Measurements from ENCODE around the gene MAMDC4.

- no peak for TF ChIP-seq CTCF (optimal IDR thresholded peaks at IDR 0.05 in 1 of 3, IDR thresholded peaks at IDR 0.05 in 1 of 3, conservative IDR thresholded peaks at IDR 0.05 in 1 of 3; ENCODE audit: extremely low read depth in 1 of 3, insufficient read depth in 2 of 3, low read length in 3 of 3)
- no peak for TF ChIP-seq EZH2 (IDR thresholded peaks at IDR 0.05; ENCODE audit: low read length)
Measured at GRCh38 chr9:136849960-136850865, 1.9 kb upstream of the MAMDC4 start.

Data from keratinocyte (primary cell).